GM12892 (cell line): ENCODE data around the gene CDK5RAP2.

Experiments used
- POLR2A ChIP-seq: IDR thresholded peaks from 2 replicates; pipeline ENCODE4 v1.6.1; 2011; ENCODE audit warnings: low read depth, low read length, control low read depth
- TAF1 ChIP-seq: IDR thresholded peaks from 2 replicates; pipeline ENCODE4 v1.6.1; 2011; ENCODE audit warnings: low read depth, mild to moderate bottlenecking, control low read depth, low read length, borderline replicate concordance

- TF ChIP-seq POLR2A: no peak
- no peak for TF ChIP-seq TAF1
Measured at GRCh38 chr9:120571443-120572257, 8.3 kb downstream of the CDK5RAP2 start.
